Heart left ventricle (tissue), 16 donors: Measurements from ENCODE around the gene SLC52A3. TPM values are rescaled to one million over a fixed set of nuclear protein-coding genes. Genes with fewer than 3 reads are reported as not detected.

Source experiments
- ATAC-seq, 4 donors: fragments of 200-7000 bp; cut with Tn5 transposase; one replicate each; pipeline ENCODE4 v1.9.1; 2020 to 2022; ENCODE audit warnings: moderate library complexity in 4 of 4, mild to moderate bottlenecking in 3 of 4, moderate number of reproducible peaks in 1 of 4
- DNase-seq, 5 donors: peaks; one replicate each; pipeline ENCODE4 v3.0.0-alpha.2; 2020
- H3K27ac ChIP-seq, 12 donors: fragments of 200-600 bp; sonication (generic) in 4 of 12; one replicate each; pipeline versions ENCODE4 v1.5.0 to v1.8.0; 2016 to 2022; ENCODE audit warnings: mild to moderate bottlenecking in 2 of 12
- H3K27me3 ChIP-seq, 9 donors: fragments of 200-600 bp; sonication (generic) in 2 of 9; one replicate each; pipeline versions ENCODE4 v1.5.1 to v1.8.0; 2016 to 2022; ENCODE audit warnings: mild to moderate bottlenecking in 3 of 9
- H3K36me3 ChIP-seq, 9 donors: fragments of 200-600 bp; sonication (generic) in 2 of 9; one replicate each; pipeline versions ENCODE4 v1.5.0 to v1.8.0; 2018 to 2022; ENCODE audit warnings: mild to moderate bottlenecking in 2 of 9
- H3K4me1 ChIP-seq, 12 donors: fragments of 200-600 bp; sonication (generic) in 4 of 12; one replicate each; pipeline versions ENCODE4 v1.5.0 to v1.8.0; 2016 to 2022; ENCODE audit warnings: mild to moderate bottlenecking in 3 of 12
- H3K4me3 ChIP-seq, 12 donors: fragments of 200-600 bp; sonication (generic) in 4 of 12; one replicate each; pipeline versions ENCODE4 v1.5.0 to v1.8.0; 2017 to 2022; ENCODE audit warnings: mild to moderate bottlenecking in 9 of 12, moderate library complexity in 4 of 12
- H3K9me3 ChIP-seq, 12 donors: fragments of 200-600 bp; sonication (generic) in 4 of 12; one replicate each; pipeline versions ENCODE4 v1.5.0 to v1.8.0; 2016 to 2022; ENCODE audit warnings: mild to moderate bottlenecking in 1 of 12
- POLR2A ChIP-seq, 2 donors: fragments of 450-650 bp; IDR thresholded peaks; one replicate each; pipeline ENCODE4 v1.6.1; 2017; ENCODE audit warnings: antibody characterized with exemption in 2 of 2, mild to moderate bottlenecking in 2 of 2, moderate library complexity in 2 of 2
- WGBS, 4 donors: extraction: QIAGEN DNeasy Blood & Tissue Kit in 2 of 4; methylation state at CpG; one replicate each; pipeline versions ENCODE4 v1.1.5 to v1.1.7; 2013 to 2018; 5-methylcytosine and 5-hydroxymethylcytosine counted together
- intact Hi-C, 10 donors: fragments of 100-400 bp; cut with DNase I; formaldehyde crosslinking; loops; one replicate each; pipeline versions ENCODE4 v1.11.1 to v1.14.2; 2022
- long read RNA-seq, 3 donors: library from polyadenylated mRNA; unstranded; transcript quantifications; one replicate each; pipeline ENCODE4 v2.0.0, GENCODE V29; 2020 to 2021
- polyA plus RNA-seq, 2 donors: library from polyadenylated mRNA; stranded (reverse); fragments of 200-250 nt; gene quantifications; one replicate each; pipeline ENCODE4 v1.2.3, GENCODE V29; 2013
- total RNA-seq, 9 donors: library from RNA; depleted of rRNA in 2 of 9; stranded (reverse); fragments of >200 nt in 2 of 9; fragmentation: NEBNext Ultra II Directional in 3 of 9; extraction: Animal tissue kit (Norgen Biotek cat#: 25700) in 3 of 9; gene quantifications; one replicate each; pipeline versions ENCODE4 v1.1.0 to v1.2.4, GENCODE V29; 2016 to 2023
- TF ChIP-seq, protein P1 (sequence below), 12 donors: fragments of 200-600 bp; sonication (generic) in 4 of 12; IDR thresholded peaks; one replicate each; pipeline versions ENCODE4 v1.5.0 to v1.8.0; 2018 to 2022; ENCODE audit warnings: antibody characterized with exemption in 12 of 12, mild to moderate bottlenecking in 5 of 12
- donor health status: ischemic (EF 13 %, LVEDD 7.1; RV severe dilation, severe dysfunction).
- donor health status: healthy with polysubstance abuse.
- donor health status: DM: no; HTN: yes; CAD: no.
- donor health status: DM: no; HTN: no; CAD: no.
- donor health status: ischemic (EF 25% LVEDD 6.9; RV normal size, moderate dysfunction).
- donor health status: ischemic (EF 25% LVEDD 5.7; RV mildly dilated, moderate dysfunction).
- donor health status: healthy.
- donor health status: DM: yes; HTN: yes; CAD: no.
- donor health status: ischemic (EF 35%, LVEDD 5.7; RV mildly dilated, moderate dysfunction).
- donor health status: nonischemic (EF 11% LVEDD 7.7; RV severe dilation, severe dysfunction).
- donor health status: DM: yes; HTN: yes; CAD: no.
- donor health status: PGD.
- donor health status: ischemic (EF 29% LVEDD 5.4; RV normal size, mild dysfunction).
- donor health status: nonischemic (EF 23%, LVEDD 6.1; RV moderate dilation, normal function).

SLC52A3 gene
- total RNA-seq (10 to 100 TPM in 1 of 9 donors, 1 to 10 TPM in 8; 1.4 to 18.6 (median 2.8) TPM), polyA plus RNA-seq (1 to 10 TPM; 1.7 to 3.4 TPM)
- long read RNA-seq, donor 1, partial matches to known transcripts = 0 of 4 reads
- long read RNA-seq, donor 1, other reads (novel, unspliced or antisense) = 1 of 4 reads
- long read RNA-seq, donor 2, transcript SLC52A3-206 (5 exons, 2,611 nt) = major isoform, 15 of 32 reads
- long read RNA-seq, donor 2, partial matches to known transcripts = 10 of 32 reads
- long read RNA-seq, donor 2, other reads (novel, unspliced or antisense) = 2 of 32 reads
- long read RNA-seq, donor 3, partial matches to known transcripts = 1 of 3 reads
- long read RNA-seq, donor 3, other reads (novel, unspliced or antisense) = 0 of 3 reads

- H3K4me3 ChIP-seq = peak within 1 kb of the TSS in 11 of 12 donors; percentile 12 to 57 (median 47)
- DNase-seq (peak in 4 of 5 donors; percentile 55 to 73 (median 68)), ATAC-seq (peak; percentile 68 to 94 (median 80))
- TF ChIP-seq, protein P1, sequence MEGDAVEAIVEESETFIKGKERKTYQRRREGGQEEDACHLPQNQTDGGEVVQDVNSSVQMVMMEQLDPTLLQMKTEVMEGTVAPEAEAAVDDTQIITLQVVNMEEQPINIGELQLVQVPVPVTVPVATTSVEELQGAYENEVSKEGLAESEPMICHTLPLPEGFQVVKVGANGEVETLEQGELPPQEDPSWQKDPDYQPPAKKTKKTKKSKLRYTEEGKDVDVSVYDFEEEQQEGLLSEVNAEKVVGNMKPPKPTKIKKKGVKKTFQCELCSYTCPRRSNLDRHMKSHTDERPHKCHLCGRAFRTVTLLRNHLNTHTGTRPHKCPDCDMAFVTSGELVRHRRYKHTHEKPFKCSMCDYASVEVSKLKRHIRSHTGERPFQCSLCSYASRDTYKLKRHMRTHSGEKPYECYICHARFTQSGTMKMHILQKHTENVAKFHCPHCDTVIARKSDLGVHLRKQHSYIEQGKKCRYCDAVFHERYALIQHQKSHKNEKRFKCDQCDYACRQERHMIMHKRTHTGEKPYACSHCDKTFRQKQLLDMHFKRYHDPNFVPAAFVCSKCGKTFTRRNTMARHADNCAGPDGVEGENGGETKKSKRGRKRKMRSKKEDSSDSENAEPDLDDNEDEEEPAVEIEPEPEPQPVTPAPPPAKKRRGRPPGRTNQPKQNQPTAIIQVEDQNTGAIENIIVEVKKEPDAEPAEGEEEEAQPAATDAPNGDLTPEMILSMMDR (IDR thresholded peaks at IDR 0.05) = peak; percentile 13 to 62 (median 36)
- TF ChIP-seq POLR2A (IDR thresholded peaks at IDR 0.05) = peak in 1 of 2 donors; percentile 50
- peaks cover 0 to 8% (median 0%) of the 10 kb centered on the region in 9 donors for H3K27me3 ChIP-seq
- WGBS, 4 donors = 45 to 49% (median 47%) methylated on average over 12 of the region's 12 CpGs
- peaks cover 0 to 6% (median 0%) of the 10 kb centered on the region in 12 donors for H3K9me3 ChIP-seq
- intact Hi-C loops = no loop called here
- peak within 1 kb of the TSS; percentile 36 to 87 (median 77) for H3K27ac ChIP-seq
- peaks cover 0 to 2% (median 0%) of the 10 kb centered on the region in 9 donors for H3K36me3 ChIP-seq
- H3K4me1 ChIP-seq = peaks cover 0 to 14% (median 5%) of the 10 kb centered on the region in 12 donors
These were observed at the start of gene SLC52A3 for GRCh38 chr20:768426-768978. Gene SLC52A3 (minus strand): TSS chr20:768500. CDS start chr20:765774, 2,726 bp downstream.

- H3K27ac ChIP-seq = no peak overlapping the region
- 30 to 37% (median 32%) methylated on average over 13 of the region's 13 CpGs for WGBS, 4 donors
- ATAC-seq (peak in 3 of 4 donors; percentile 48 to 59 (median 48)), DNase-seq (peak in 4 of 5 donors; percentile 33 to 65 (median 44))
- intact Hi-C loops = loop anchor here (1.0 to 10.0 kb wide), 8 partner anchors 140 to 399 kb away; partner anchors contain the start of gene TMEM74B (in 3 of the 10)
- H3K9me3 ChIP-seq = no peaks in the 10 kb centered on the region
- H3K36me3 ChIP-seq = no peaks in the 10 kb centered on the region
- peaks cover 0 to 23% (median 0%) of the 10 kb centered on the region in 9 donors for H3K27me3 ChIP-seq
- H3K4me3 ChIP-seq = no peak overlapping the region
- H3K4me1 ChIP-seq = peaks cover 0 to 6% (median 0%) of the 10 kb centered on the region in 12 donors
- TF ChIP-seq, protein P1 (IDR thresholded peaks at IDR 0.05) = peak; percentile 94 to 99 (median 97)
- no peak for TF ChIP-seq POLR2A (IDR thresholded peaks at IDR 0.05)
These were observed 47.8 kb upstream of the SLC52A3 start for GRCh38 chr20:815914-816606.

DNA sequence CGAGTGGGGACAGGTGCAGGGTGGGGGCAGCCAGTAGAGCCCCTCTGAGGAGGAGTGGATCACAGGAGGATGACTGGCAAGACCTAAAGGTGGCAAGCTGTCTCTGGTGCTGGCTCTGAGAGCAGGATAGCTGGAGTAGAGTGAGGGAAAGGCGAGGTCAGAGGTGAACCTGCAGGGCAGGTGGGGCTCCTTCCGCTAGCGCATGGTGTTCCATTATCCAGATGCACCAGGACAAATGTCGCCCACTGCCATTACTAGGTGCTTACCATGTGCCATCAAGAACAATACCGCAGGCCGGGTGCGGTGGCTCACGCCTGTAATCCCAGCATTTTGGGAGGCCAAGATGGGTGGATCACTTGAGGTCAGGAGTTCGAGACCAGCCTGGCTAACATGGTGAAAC, 46.9 kb upstream of the SLC52A3 start:
- WGBS, 4 donors = 87 to 93% (median 89%) methylated on average over 10 of the region's 10 CpGs
- Histone ChIP-seq H3K36me3 (no peaks in the 10 kb centered on the region), H3K4me1 (peaks cover 0 to 2% (median 0%) of the 10 kb centered on the region in 12 donors), H3K9me3 (no peaks in the 10 kb centered on the region), H3K27me3 (peaks cover 0 to 28% (median 0%) of the 10 kb centered on the region in 9 donors), H3K4me3 (no peak overlapping the region), H3K27ac (no peak overlapping the region)
- DNase-seq (no peak), ATAC-seq (no peak)
- TF ChIP-seq, protein P1 (IDR thresholded peaks at IDR 0.05) = no peak
- no peak for TF ChIP-seq POLR2A (IDR thresholded peaks at IDR 0.05)
- intact Hi-C loops = loop anchor here in 9 of 10 donors (1.0 to 10.0 kb wide), 6 partner anchors 141 to 400 kb away; partner anchors contain the start of gene TMEM74B (in 3 of the 9)
